WI38 (cell line): ENCODE measurements around the gene EID1.
"Not testable (repeated sequence)": the region's sequence is repeated elsewhere in the genome, so short reads cannot be mapped to it uniquely, and the experiment has no call there.

Experiments used
- H3K4me3 ChIP-seq: 2 replicates; pipeline ENCODE4 v1.5.1; 2011; ENCODE audit warnings: low read depth, mild to moderate bottlenecking, control low read depth, low read length
- CTCF ChIP-seq: IDR thresholded peaks from 2 replicates; pipeline ENCODE4 v1.5.1; 2012; ENCODE audit warnings: low read depth, mild to moderate bottlenecking, control low read depth, low read length

EID1 gene

GRCh38 chr15:48896869-48897814 is 19.2 kb downstream of the EID1 start:
- no peak for TF ChIP-seq CTCF
- no peak overlapping the region for H3K4me3 ChIP-seq

GRCh38 chr15:48898032-48898431 is 20.1 kb downstream of the EID1 start:
- H3K4me3 ChIP-seq = no peak overlapping the region
- no peak for TF ChIP-seq CTCF

- TF ChIP-seq CTCF = no peak
- H3K4me3 ChIP-seq = no peak overlapping the region
These were observed 20.5 kb downstream of the EID1 start for GRCh38 chr15:48898446-48898845.

- no peak overlapping the region for H3K4me3 ChIP-seq
- no peak for TF ChIP-seq CTCF
These were observed 21.9 kb downstream of the EID1 start for GRCh38 chr15:48899793-48900192.

GRCh38 chr15:48904758-48905157 is 26.8 kb downstream of the EID1 start:
- TF ChIP-seq CTCF = no peak

GRCh38 chr15:48905216-48905615 is 27.3 kb downstream of the EID1 start:
- H3K4me3 ChIP-seq = no peak overlapping the region
- no peak for TF ChIP-seq CTCF

More at GRCh38 chr15:48904758-48905157, 26.8 kb downstream of the EID1 start:
- H3K4me3 ChIP-seq = no peak overlapping the region

GRCh38 chr15:48905847-48906246 is 27.9 kb downstream of the EID1 start:
- H3K4me3 ChIP-seq = no peak overlapping the region
- TF ChIP-seq CTCF = no peak

GRCh38 chr15:48909313-48909712 is 31.4 kb downstream of the EID1 start:
- H3K4me3 ChIP-seq = not testable (repeated sequence)

- not testable (repeated sequence) for H3K4me3 ChIP-seq
These were observed 32.6 kb downstream of the EID1 start for GRCh38 chr15:48910554-48910953.
